Activated CD4-positive, alpha-beta T cell treated with anti-CD3 and anti-CD28 coated beads for 36 hours (primary cell): ENCODE measurements around the gene AGRP. TPM values are rescaled to one million over a fixed set of nuclear protein-coding genes. Genes with fewer than 3 reads are reported as not detected.
A peak's percentile ranks its signal among the peaks of the same experiment; 100 is the strongest.

Experiments
- ATAC-seq: fragments of 200-7000 bp; cut with Tn5 transposase; one replicate; pipeline ENCODE4 v1.10.0; 2021; ENCODE audit warnings: mild to moderate bottlenecking, moderate library complexity
- CTCF ChIA-PET: fragments of 350-600 bp; sonication (Branson Sonifier 250); formaldehyde crosslinking; loops from one replicate; lab custom pipeline; 2021; ENCODE audit warnings: antibody characterized with exemption; lab: Charles Lee
- POLR2A ChIA-PET: fragments of 350-600 bp; sonication (Branson Sonifier 250); formaldehyde crosslinking; loops from one replicate; lab custom pipeline; 2021; ENCODE audit warnings: antibody characterized with exemption, inconsistent platforms; lab: Charles Lee
- DNase-seq: peaks from one replicate; pipeline ENCODE4 v3.0.0-alpha.2; 2020
- H3K27ac Mint-ChIP-seq: one replicate; pipeline ENCODE4 v1.8.0; 2021; ENCODE audit warnings: mixed read lengths
- H3K27me3 Mint-ChIP-seq: one replicate; pipeline ENCODE4 v1.8.0; 2021; ENCODE audit warnings: mixed read lengths
- H3K36me3 Mint-ChIP-seq: one replicate; pipeline ENCODE4 v1.8.0; 2021; ENCODE audit warnings: low read depth, mixed read lengths
- H3K4me1 Mint-ChIP-seq: one replicate; pipeline ENCODE4 v1.8.0; 2021; ENCODE audit warnings: mixed read lengths
- H3K4me3 Mint-ChIP-seq: one replicate; pipeline ENCODE4 v1.8.0; 2021; ENCODE audit warnings: mild to moderate bottlenecking, moderate library complexity, mixed read lengths
- H3K9me3 Mint-ChIP-seq: one replicate; pipeline ENCODE4 v1.8.0; 2021; ENCODE audit warnings: low read depth, mixed read lengths
- intact Hi-C, 2 experiments: fragments of 100-400 bp; cut with DNase I in 1 of 2; cut with micrococcal nuclease in 1 of 2; formaldehyde crosslinking; loops; one replicate each; pipeline versions ENCODE4 v1.14.2 to v1.15.1; 2022 to 2024; cut with DNase I, micrococcal nuclease
- total RNA-seq, 2 experiments: library from RNA; stranded (reverse); gene quantifications; one replicate each; pipeline ENCODE4 v1.2.3, GENCODE V29; 2021

AGRP gene
- total RNA-seq, 2 experiments from 2014 or later = not detected

DNA sequence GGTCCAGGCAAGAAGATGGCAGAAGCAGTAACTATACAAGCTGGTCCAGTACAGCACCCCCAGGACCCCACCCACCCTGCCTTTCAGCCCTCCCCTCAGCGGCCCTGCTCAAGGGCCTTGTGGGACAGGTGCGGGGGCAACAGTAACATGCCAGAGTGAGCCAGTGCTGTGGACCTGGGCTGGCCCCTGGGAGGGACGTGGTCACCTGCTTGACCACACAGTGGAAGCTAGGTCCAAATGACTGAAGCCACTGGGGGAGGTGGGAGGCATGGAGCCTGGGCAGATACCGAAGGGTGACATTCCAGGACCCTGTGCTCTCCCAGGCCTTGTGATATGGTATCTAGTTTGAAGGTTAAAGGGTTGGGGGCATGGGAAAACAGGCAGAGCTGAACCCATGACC, 19.7 kb downstream of the AGRP start:
- H3K4me3 Mint-ChIP-seq = no peak overlapping the region
- CTCF ChIA-PET = interaction anchor here (0.6 to 5.1 kb wide), 6 partner anchors 17 to 577 kb away, joined by 3 to 34 read pairs (median 3); no protein-coding TSS in a partner anchor
- DNase-seq (no peak), ATAC-seq (no peak)
- intact Hi-C loops = loop anchor here in 1 of 2 experiments (2.0 kb wide), 1 partner anchor 35 kb away; no protein-coding TSS in a partner anchor
- H3K36me3 Mint-ChIP-seq = no peaks in the 10 kb centered on the region
- peaks cover 6% of the 10 kb centered on the region for H3K4me1 Mint-ChIP-seq
- no peaks in the 10 kb centered on the region for H3K9me3 Mint-ChIP-seq
- H3K27ac Mint-ChIP-seq = no peak overlapping the region
- H3K27me3 Mint-ChIP-seq = no peaks in the 10 kb centered on the region
- POLR2A ChIA-PET = no interaction called here

DNA sequence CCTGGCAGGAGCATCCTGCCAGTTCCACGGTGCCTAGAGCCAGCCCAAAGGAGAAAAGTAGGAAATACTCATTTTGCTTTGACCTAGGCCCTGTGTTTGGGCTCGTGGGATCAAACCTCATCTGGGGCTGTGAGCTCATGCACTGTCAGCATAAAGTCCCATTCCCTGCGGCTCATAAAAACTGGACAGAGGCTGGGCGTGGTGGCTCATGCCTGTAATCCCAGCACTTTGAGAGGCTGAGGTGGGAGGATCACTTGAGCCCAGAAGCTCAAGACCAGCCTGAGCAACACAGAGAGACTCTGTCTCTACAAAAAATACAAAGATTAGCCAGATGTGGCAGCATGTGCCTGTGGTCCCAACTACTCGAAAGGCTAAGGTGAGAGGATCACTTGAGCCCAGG, 20.3 kb downstream of the AGRP start:
- intact Hi-C loops = no loop called here
- POLR2A ChIA-PET = no interaction called here
- CTCF ChIA-PET = interaction anchor here (0.7 to 1.4 kb wide), 5 partner anchors 16 to 100 kb away, joined by 3 to 4 read pairs (median 3); no protein-coding TSS in a partner anchor
- ATAC-seq (no peak), DNase-seq (no peak)
- no peak overlapping the region for H3K4me3 Mint-ChIP-seq
- H3K36me3 Mint-ChIP-seq = no peaks in the 10 kb centered on the region
- H3K4me1 Mint-ChIP-seq = peaks cover 6% of the 10 kb centered on the region
- no peaks in the 10 kb centered on the region for H3K27me3 Mint-ChIP-seq
- H3K27ac Mint-ChIP-seq = no peak overlapping the region
- no peaks in the 10 kb centered on the region for H3K9me3 Mint-ChIP-seq

DNA sequence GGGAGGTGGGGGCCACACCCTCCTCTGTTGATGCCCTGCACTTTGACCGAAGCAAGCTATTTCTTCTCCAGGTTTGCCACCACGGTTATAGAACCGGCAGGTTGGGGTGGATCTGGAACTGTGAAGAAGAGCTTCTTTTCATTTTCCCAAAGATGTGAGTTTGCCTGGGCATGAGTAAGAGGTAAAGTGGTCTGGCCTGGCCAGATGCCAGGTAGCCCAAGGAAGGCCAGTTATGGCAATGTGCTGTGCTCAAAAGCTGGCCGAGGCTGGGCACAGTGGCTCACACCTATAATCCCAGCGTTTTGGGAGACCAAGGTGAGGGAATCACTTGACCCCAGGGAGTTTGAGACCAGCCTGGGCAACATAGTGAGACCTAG, 21.1 kb downstream of the AGRP start:
- no peaks in the 10 kb centered on the region for H3K27me3 Mint-ChIP-seq
- ChIA-PET POLR2A (no interaction called here), CTCF (interaction anchor here (0.7 to 1.2 kb wide), 4 partner anchors 17 to 101 kb away, joined by 3 to 6 read pairs (median 4); no protein-coding TSS in a partner anchor)
- intact Hi-C loops = no loop called here
- H3K9me3 Mint-ChIP-seq = no peaks in the 10 kb centered on the region
- H3K4me3 Mint-ChIP-seq = no peak overlapping the region
- no peak for DNase-seq
- ATAC-seq = no peak
- H3K4me1 Mint-ChIP-seq = peaks cover 6% of the 10 kb centered on the region
- no peaks in the 10 kb centered on the region for H3K36me3 Mint-ChIP-seq
- no peak overlapping the region for H3K27ac Mint-ChIP-seq

DNA sequence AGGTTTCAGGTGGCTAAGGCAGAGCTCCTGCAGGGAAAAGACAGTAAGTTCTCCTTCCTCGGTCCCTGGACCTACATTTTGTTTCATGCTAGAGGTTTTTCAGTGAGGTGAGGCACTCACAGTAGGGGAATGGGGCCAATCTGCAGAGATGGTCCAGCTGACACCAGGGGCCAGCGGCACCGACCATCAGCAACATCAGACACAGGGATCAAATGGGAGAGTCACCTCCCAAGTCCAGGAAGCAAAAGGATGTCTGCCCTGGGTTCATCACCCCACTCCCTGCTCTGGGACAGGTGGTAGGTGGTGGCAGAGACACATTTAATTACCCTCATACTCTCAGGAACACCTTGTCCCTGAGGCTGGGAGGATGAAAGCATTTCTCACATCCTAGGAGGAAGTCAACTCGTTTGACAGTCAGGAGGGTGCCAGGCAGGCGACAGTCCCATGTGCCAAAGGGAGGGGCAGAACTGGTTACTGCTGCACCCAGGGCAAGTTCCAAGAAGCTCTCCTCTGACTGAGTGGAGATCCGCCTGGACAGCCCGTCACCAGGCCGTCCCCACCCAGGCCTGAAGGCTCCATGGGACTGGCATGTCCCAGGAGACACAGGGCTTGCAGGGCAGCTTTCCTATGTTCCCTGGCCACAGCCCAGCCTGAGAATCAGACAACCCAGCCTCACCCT, 21.6 kb downstream of the AGRP start:
- CTCF ChIA-PET = interaction anchor here (1.0 to 1.2 kb wide), 2 partner anchors 16 to 18 kb away, joined by 6 read pairs; no protein-coding TSS in a partner anchor
- intact Hi-C loops = no loop called here
- Mint-ChIP-seq H3K4me1 (peaks cover 10% of the 10 kb centered on the region), H3K36me3 (no peaks in the 10 kb centered on the region), H3K27me3 (no peaks in the 10 kb centered on the region), H3K4me3 (no peak overlapping the region), H3K27ac (no peak overlapping the region), H3K9me3 (no peaks in the 10 kb centered on the region)
- ATAC-seq = no peak
- DNase-seq = no peak
- POLR2A ChIA-PET = no interaction called here

DNA sequence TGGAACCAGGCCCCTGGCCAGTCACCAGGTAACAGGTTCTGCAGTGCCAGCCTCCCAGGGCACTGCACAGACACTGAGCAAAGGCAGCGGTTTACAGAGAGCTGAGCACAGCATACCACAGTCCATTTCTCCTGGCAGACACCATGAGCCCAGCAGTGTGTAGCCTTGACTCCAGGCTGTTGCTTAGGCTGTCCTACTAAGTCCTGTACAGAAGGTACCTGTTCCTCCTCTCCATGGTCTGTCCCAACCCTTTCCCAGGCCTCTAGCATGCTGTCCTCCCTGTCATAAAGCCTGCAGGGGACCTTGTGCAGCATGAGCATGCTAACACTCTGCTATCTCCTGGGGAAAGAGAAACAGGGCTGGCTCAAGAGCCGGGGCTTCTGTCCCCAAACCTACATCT, 22.4 kb downstream of the AGRP start:
- H3K4me1 Mint-ChIP-seq = peaks cover 12% of the 10 kb centered on the region
- CTCF ChIA-PET = interaction anchor here (1.2 kb wide), 1 partner anchor 18 kb away, joined by 6 read pairs; no protein-coding TSS in a partner anchor
- no peak overlapping the region for H3K27ac Mint-ChIP-seq
- H3K4me3 Mint-ChIP-seq = no peak overlapping the region
- POLR2A ChIA-PET = no interaction called here
- no peaks in the 10 kb centered on the region for H3K27me3 Mint-ChIP-seq
- intact Hi-C loops = no loop called here
- H3K36me3 Mint-ChIP-seq = no peaks in the 10 kb centered on the region
- ATAC-seq (no peak), DNase-seq (no peak)
- H3K9me3 Mint-ChIP-seq = no peaks in the 10 kb centered on the region

DNA sequence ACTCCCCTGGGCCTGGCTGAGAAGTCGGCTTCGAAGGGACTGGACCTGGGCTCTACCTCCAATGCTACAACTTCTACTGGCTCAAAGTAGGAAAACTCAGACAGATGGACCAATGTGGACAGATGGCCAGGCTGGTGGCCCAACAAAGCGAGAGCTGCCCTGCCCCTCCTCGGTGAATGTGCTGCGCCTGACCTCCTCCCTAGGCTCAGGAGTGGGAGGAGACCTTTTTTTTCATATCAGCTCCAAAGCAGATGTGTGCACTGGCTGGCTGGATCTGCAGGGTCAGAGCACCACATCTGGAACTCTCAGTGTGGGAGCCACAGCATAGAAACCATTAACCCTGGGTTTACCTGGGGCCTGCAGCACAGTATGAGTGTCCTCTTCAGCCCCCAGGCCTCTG, 23.2 kb downstream of the AGRP start:
- H3K27me3 Mint-ChIP-seq = no peaks in the 10 kb centered on the region
- H3K4me1 Mint-ChIP-seq = peaks cover 8% of the 10 kb centered on the region
- H3K36me3 Mint-ChIP-seq = no peaks in the 10 kb centered on the region
- no peak overlapping the region for H3K4me3 Mint-ChIP-seq
- no peaks in the 10 kb centered on the region for H3K9me3 Mint-ChIP-seq
- H3K27ac Mint-ChIP-seq = no peak overlapping the region
- CTCF ChIA-PET = interaction anchor here (0.6 to 1.7 kb wide), 3 partner anchors 12 to 116 kb away, joined by 3 to 5 read pairs (median 3); partner anchors contain the start of gene ATP6V0D1
- POLR2A ChIA-PET = no interaction called here
- intact Hi-C loops = no loop called here
- DNase-seq = no peak
- no peak for ATAC-seq

DNA sequence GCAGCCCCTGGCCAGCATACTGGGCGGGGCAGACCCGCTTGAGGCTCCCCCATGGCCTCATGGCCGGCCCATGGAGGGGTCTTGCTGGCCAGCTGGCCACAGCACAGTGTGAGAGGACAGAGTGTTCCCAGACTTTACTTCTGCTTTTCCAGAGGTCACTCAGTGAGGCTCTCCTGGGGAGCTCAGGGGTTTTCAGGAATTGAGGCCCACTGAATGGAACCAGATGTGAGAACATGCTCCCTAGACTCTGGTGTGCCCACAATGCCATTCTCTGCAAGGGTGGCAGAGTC, 23.5 kb downstream of the AGRP start:
- DNase-seq = no peak
- CTCF ChIA-PET = interaction anchor here (0.6 to 1.7 kb wide), 2 partner anchors 12 to 21 kb away, joined by 3 to 5 read pairs; partner anchors contain the start of gene ATP6V0D1
- H3K4me1 Mint-ChIP-seq = peaks cover 8% of the 10 kb centered on the region
- H3K36me3 Mint-ChIP-seq = no peaks in the 10 kb centered on the region
- no peak overlapping the region for H3K4me3 Mint-ChIP-seq
- POLR2A ChIA-PET = no interaction called here
- H3K9me3 Mint-ChIP-seq = no peaks in the 10 kb centered on the region
- intact Hi-C loops = no loop called here
- ATAC-seq = no peak
- H3K27me3 Mint-ChIP-seq = no peaks in the 10 kb centered on the region
- no peak overlapping the region for H3K27ac Mint-ChIP-seq

DNA sequence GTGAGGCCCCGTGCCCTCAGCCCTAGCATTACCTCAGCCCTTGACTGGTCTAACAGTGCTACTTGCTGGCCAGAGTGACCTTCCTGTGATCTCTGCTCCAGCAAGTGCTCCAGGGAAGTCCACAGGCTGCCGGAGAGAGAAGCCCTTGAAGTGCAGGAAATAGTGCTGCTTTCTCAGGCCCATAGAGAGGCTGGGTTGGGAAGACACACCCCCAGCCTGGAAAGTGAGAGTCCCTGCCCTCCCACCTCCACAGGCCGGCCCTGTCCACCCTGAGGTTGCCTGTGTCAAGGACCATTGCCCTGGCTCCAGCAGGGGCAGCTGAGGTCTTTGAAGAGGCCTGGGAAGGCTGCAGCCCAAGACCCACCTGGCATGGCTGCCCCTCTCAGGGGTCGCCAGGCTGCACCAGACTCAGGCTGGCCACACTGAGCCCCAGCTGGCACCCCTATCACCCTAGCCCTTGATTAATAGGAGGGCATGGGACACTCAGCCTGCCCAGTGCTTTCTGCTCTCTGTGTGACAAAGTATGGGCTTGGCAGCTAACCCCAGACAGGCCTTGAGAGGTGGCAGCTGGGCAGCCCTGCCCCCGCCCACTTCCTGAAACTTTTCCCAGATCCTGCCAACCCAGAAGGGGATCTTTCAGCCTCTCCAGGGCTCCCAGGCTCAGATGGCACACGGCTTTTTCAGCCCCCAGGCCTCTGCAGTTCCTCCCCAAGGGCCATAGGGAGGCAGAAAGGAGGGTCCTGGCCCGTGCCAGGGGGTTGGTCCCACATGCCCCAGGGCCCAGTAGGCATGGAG, 24.1 kb downstream of the AGRP start:
- no peaks in the 10 kb centered on the region for H3K36me3 Mint-ChIP-seq
- intact Hi-C loops = no loop called here
- H3K27ac Mint-ChIP-seq = no peak overlapping the region
- no peak for DNase-seq
- ATAC-seq = no peak
- POLR2A ChIA-PET = no interaction called here
- H3K9me3 Mint-ChIP-seq = no peaks in the 10 kb centered on the region
- no peaks in the 10 kb centered on the region for H3K27me3 Mint-ChIP-seq
- H3K4me1 Mint-ChIP-seq = peaks cover 8% of the 10 kb centered on the region
- H3K4me3 Mint-ChIP-seq = no peak overlapping the region
- CTCF ChIA-PET = interaction anchor here (1.7 kb wide), 1 partner anchor 11 kb away, joined by 5 read pairs; no protein-coding TSS in a partner anchor

DNA sequence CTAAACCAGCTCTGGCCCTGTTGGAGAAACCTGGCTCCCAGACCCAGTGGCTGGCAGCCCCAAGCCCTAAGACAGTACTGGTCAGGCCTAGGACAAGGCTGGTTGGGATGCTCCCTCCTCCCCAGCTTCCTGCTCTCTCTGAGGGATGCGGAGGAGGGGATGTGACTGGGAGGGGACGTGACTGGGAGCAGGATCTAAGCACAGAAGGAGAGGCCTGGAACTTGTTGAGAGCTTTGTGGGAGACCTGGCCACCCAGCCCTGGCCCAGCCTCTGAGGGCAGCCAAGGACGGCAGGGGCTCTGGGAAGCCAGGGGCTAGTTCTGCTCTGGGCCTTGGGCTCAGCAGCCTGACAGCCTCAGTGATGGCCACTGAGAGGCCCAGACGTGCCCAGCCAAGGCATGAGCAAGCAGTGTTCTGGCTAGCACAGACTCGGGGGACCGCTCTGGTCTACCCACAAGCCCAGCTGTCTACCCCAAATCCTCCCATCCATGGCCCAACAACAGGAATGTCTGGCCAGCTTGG, 25.2 kb downstream of the AGRP start:
- DNase-seq (no peak), ATAC-seq (no peak)
- H3K27ac Mint-ChIP-seq = no peak overlapping the region
- peaks cover 1% of the 10 kb centered on the region for H3K36me3 Mint-ChIP-seq
- H3K27me3 Mint-ChIP-seq = no peaks in the 10 kb centered on the region
- ChIA-PET CTCF (interaction anchor here (0.8 kb wide), 1 partner anchor 13 kb away, joined by 3 read pairs; no protein-coding TSS in a partner anchor), POLR2A (no interaction called here)
- no peaks in the 10 kb centered on the region for H3K9me3 Mint-ChIP-seq
- no peak overlapping the region for H3K4me3 Mint-ChIP-seq
- H3K4me1 Mint-ChIP-seq = peaks cover 8% of the 10 kb centered on the region
- intact Hi-C loops = no loop called here

DNA sequence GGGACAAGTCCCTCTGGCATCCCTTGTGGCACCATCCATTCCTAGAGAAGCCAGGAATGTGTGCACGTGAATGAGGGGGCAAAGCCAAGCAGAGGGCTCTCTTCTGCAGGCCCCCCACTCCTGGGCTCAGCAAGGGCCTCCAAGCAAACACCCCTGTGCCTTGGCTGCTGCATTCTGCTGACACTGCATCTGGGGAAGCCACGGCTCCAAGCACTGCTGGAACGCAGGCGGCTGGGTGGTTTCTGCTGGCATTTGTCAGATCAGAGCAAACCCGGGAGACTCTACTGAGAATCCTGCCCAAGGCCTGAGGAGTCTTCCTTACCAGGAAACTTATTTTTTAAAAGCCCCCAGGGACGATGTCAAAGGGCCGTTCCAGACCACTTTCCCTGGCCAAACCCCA, 25.7 kb downstream of the AGRP start:
- H3K4me3 Mint-ChIP-seq = no peak overlapping the region
- H3K27ac Mint-ChIP-seq = no peak overlapping the region
- no peaks in the 10 kb centered on the region for H3K9me3 Mint-ChIP-seq
- peaks cover 3% of the 10 kb centered on the region for H3K36me3 Mint-ChIP-seq
- ATAC-seq (no peak), DNase-seq (no peak)
- intact Hi-C loops = no loop called here
- CTCF ChIA-PET = interaction anchor here (0.8 to 2.5 kb wide), 3 partner anchors 10 to 24 kb away, joined by 3 to 13 read pairs (median 6); partner anchors contain the start of gene ATP6V0D1
- peaks cover 8% of the 10 kb centered on the region for H3K4me1 Mint-ChIP-seq
- H3K27me3 Mint-ChIP-seq = no peaks in the 10 kb centered on the region
- POLR2A ChIA-PET = no interaction called here

DNA sequence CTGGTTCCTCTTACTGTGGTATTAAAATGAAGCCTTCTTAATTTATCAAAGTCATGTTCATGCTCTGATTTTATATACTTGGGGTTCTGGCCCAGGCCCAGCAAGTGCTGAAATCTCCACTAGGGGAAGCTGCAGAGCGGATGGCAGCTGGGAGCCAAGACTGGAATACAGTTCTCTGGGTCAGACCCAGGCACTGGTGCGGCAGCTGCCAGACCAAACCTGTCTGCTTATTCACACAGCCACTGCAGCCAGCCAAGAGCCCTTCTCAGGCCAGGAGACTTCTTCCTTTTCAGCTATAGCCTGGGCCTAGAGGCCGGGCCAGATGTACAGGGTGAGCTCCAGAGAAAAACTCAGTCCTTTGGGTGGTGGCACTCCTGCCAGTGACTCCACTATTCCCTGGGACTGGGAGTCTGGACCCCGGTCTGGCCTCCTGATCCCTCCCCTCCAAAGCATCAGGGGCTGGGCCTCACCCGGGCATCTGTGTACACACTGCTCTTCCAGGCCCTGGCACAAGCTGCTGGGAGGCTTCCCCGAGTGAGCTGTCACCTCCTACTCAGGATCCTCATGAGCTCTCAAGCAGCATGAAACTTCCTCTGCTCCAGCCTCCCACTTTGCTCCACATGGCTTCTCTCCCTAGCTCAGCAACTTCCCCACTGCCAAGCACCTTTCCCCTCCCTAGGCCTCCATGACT, 26.8 kb downstream of the AGRP start:
- ChIA-PET POLR2A (interaction anchor here (0.5 to 0.6 kb wide), 2 partner anchors 91 to 409 kb away, joined by 4 to 5 read pairs; no protein-coding TSS in a partner anchor), CTCF (interaction anchor here (0.6 to 2.5 kb wide), 5 partner anchors 9 to 285 kb away, joined by 3 to 13 read pairs (median 4); partner anchors contain the start of gene ATP6V0D1)
- H3K36me3 Mint-ChIP-seq = peaks cover 3% of the 10 kb centered on the region
- no peaks in the 10 kb centered on the region for H3K9me3 Mint-ChIP-seq
- peak; percentile 17 for DNase-seq
- no peaks in the 10 kb centered on the region for H3K27me3 Mint-ChIP-seq
- H3K4me1 Mint-ChIP-seq = peaks cover 8% of the 10 kb centered on the region
- H3K4me3 Mint-ChIP-seq = no peak overlapping the region
- ATAC-seq = no peak
- H3K27ac Mint-ChIP-seq = no peak overlapping the region
- intact Hi-C loops = no loop called here
